Cerebellar nuclear complex (tissue), 1 donor: Measurements from ENCODE around the gene TAF11L9.
"Not testable (repeated sequence)": the region's sequence is repeated elsewhere in the genome, so short reads cannot be mapped to it uniquely, and the experiment has no call there.

Experiments used
- DNase-seq, 2 experiments: peaks; one replicate each; lab custom pipeline; 2025; lab: John Stamatoyannopoulos, UW

The TAF11L9 gene

DNA sequence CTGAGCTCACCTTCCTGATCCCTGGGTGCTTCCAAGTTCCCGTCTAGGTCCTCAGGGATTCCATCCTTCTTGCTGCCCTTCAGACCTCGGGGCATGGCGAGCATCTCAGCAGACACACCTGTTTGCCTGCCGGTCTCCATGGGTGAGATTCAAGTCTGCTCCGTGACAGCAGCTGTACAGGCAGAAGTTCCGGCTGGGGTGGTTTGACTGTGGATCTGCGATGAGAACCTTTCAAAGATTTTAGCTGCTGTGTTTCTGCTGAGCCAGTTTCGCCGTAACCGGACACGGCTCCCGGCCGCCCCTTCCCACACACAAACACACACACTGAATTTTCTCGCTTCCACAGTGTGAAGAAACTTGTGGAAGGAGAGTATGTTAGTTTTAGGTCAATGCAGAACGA, at the start of gene TAF11L9:
TSS of gene TAF11L9 (minus strand) at position 140 of the 400 bp plus-strand sequence.
- not testable (repeated sequence) for DNase-seq

DNA sequence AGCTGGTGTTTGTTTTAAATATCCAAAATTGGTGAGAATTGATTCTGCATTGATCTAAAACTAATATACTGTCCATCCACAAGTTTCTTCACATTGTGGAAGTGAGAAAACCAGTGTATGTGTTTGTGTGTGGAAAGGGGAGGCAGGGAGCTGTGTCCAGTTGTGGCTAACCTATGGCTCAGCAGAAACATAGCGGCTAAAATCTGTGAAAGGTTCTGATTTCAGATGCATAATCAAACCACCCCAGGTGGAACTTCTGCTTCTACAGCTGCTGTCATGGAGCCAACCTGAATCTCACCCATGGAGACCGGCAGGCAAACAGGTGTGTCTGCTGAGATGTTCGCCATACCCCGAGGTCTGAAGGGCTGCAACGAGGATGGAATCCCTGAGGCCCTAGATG, 40.0 kb upstream of the TAF11L9 start, which contains the start of gene TAF11L14:
TSS of gene TAF11L14 (plus strand) at position 301 of the 400 bp plus-strand sequence.
- no peak for DNase-seq

DNA sequence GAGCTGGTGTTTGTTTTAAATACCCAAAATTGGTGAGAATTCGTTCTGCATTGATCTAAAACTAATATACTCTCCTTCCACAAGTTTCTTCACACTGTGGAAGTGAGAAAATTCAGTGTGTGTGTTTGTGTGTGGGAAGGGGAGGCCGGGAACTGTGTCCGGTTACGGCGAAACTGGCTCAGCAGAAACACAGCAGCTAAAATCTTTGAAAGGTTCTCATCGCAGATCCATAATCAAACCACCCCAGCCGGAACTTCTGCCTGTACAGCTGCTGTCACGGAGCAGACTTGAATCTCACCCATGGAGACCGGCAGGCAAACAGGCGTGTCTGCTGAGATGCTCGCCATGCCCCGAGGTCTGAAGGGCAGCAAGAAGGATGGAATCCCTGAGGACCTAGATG, 37.6 kb upstream of the TAF11L9 start, which contains the start of gene TAF11L13:
TSS of gene TAF11L13 (plus strand) at position 301 of the 400 bp plus-strand sequence.
- not testable (repeated sequence) for DNase-seq

DNA sequence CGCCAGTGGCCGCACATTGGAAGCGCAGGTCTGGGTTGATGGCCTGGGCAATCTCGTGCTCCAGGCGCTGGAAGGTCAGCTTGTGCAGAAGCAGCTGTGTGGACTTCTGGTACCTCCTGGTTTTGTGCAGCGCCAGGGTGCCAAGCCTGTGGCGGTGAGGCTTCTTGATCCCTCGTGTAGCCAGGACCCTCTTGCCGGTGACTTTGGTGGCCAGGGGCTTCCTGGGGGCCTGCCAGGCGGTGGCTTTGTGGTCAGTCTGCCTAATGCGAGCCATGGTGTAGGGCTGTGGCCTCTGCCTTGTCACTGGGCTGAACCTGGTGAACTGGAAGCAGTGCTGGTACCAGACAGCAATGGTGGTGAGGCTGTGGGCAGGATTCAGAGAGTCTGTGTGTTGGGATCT, 31.5 kb upstream of the TAF11L9 start:
- no peak for DNase-seq

DNA sequence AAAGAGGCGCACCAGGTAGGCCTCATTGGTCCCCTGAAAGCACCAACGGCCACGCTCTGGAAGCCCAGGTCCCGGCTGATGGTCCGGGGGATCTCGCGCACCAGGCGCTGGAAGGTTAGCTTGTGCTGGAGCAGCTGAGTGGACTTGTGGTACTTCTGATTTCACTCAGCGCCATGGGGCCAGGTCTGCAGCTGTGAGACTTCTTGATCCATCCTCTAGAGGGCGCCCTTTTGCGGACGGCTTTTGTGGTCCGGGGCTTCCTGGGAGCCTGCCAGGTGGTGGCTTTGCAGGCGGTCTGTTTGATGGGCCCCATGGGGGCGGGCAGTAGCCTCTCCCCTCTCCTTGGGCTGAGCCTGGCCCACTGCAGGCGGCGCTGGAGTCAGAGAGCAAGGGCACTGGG, 26.4 kb upstream of the TAF11L9 start:
- no peak for DNase-seq

DNA sequence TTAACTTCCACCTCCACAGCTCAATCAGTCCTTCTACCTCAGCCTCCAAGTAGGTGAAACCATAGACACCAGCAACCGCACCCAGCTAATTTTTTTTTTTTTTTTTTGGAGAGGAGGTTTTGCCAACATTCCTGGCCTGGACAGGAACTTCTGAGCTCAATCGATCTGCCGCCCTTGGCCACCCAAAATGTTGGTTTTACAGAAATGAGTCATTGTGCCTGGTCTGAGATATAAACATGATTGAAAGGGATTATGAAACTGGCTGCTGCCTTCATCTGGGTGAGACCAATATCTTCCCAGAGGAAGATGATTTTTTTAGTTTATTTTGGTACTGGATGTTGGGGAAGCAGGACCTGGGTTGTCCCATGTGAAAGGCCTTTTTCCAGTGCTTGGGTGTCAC, 25.2 kb upstream of the TAF11L9 start:
- no peak for DNase-seq

DNA sequence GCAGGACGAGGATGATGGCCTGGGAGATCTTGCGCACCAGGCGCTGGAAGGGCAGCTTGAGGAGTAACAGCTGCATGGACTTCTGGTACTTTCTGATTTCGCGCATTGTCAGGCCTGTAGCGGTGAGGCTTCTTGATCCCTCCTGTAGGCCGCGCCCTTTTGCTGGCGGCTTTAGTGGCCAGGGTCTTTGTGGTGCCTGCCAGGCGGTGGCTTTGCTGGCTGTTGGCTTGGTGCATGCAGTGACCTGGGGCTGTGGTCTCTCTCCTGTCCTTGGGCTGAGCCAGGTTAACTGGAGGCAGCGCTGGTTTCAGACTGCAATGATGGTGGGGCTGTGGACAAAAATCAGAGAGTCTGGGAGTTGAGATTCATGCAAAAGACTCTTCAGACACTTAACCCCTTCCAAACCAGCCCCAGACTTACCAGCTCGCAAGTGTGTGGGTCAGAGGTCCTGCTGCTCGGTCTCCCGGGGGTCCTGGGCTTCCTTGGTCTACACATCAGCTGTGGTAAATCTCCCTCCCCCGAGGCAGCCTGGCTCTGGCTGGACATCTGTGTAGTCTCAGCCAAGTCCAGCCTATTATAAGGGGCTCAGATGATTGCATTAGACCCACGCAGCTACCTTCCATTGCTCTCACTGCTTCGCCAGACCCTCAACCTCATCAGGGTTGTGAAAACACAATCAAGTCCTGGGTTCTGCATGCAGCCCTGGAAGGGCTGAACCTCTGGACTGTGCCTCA, 20.8 kb upstream of the TAF11L9 start:
- no peak for DNase-seq

DNA sequence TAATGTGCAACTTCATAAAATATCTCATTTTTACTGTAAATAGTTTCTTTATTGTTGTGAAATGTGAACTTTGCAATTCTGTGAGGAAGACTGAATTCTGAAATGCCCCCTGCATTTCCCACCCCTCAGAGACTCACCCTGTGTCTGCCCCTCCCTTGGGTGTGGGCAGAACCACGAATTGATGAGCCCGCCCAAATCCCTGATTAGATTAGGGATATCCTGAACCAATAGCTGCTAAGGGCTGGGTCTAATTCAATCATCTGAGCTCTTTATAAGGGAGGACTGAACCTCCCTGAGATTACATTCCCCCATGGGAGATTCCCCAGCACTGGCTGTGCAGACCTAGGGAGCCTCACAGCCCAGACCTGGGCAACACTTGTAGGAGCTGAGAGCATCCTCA, 15.9 kb upstream of the TAF11L9 start, which contains the start of gene TAF11L12:
TSS of gene TAF11L12 (plus strand) at position 301 of the 400 bp plus-strand sequence.
- not testable (repeated sequence) for DNase-seq

DNA sequence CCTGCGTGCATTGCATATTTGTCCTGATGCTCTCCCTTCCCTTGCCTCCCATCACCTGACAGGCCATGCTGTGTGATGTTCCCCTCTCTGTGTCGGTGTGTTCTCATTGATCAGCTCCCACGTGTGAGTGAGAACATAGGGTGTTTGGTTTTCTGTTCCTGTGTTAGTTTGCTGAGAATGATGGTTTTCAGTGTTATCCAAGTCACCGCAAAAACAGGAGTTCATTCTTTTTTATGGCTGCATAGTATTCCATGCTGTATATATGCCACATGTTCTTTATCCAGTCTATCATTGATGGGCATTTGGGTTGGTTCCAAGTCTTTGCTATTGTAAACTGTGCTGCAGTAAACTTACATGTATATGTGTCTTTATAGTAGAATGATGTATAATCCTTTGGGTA, 13.3 kb upstream of the TAF11L9 start:
- not testable (repeated sequence) for DNase-seq

DNA sequence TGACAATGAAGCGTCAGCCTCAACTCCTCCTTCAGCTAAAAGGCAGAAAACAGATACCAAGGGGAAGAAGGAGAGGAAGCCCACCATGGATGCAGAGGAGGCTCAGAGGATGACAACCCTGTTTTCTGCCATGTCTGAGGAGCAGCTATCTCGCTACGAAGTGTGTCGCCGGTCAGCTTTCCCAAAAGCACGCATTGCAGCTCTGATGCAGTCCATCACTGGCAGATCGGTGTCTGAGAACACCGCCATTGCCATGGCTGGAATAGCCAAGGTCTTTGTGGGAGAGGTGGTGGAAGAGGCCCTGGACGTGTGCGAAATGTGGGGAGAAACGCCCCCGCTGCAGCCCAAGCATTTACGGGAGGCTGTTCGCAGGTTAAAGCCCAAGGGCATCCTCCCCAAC, 10.8 kb upstream of the TAF11L9 start:
- no peak for DNase-seq

DNA sequence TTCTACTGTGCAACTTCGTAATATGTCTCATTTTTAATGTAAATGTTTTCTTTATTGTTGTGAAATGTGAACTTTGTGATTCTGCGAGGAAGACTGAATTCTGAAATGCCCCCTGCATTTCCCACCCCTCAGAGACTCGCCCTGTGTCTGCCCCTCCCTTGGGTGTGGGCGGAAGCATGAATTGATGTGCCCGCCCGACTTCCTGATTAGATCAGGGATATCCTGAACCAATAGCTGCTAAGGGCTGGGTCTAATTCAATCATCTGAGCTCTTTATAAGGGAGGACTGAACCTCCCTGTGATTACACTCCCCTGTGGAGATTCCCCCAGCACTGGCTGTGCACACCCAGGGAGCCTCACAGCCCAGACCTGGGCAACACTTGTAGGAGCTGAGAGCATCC, 9.7 kb upstream of the TAF11L9 start, which contains the start of gene TAF11L11:
TSS of gene TAF11L11 (plus strand) at position 304 of the 400 bp plus-strand sequence.
- DNase-seq: not testable (repeated sequence)

DNA sequence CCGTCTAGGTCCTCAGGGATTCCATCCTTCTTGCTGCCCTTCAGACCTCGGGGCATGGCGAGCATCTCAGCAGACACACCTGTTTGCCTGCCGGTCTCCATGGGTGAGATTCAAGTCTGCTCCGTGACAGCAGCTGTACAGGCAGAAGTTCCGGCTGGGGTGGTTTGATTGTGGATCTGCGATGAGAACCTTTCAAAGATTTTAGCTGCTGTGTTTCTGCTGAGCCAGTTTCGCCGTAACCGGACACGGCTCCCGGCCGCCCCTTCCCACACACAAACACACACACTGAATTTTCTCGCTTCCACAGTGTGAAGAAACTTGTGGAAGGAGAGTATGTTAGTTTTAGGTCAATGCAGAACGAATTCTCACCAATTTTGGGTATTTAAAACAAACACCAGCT, 3.5 kb upstream of the TAF11L9 start, which contains the start of gene TAF11L10:
TSS of gene TAF11L10 (minus strand) at position 101 of the 400 bp plus-strand sequence.
- not testable (repeated sequence) for DNase-seq

DNA sequence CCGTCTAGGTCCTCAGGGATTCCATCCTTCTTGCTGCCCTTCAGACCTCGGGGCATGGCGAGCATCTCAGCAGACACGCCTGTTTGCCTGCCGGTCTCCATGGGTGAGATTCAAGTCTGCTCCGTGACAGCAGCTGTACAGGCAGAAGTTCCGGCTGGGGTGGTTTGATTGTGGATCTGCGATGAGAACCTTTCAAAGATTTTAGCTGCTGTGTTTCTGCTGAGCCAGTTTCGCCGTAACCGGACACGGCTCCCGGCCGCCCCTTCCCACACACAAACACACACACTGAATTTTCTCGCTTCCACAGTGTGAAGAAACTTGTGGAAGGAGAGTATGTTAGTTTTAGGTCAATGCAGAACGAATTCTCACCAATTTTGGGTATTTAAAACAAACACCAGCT, 3.3 kb downstream of the TAF11L9 start, which contains the start of gene TAF11L8:
TSS of gene TAF11L8 (minus strand) at position 101 of the 400 bp plus-strand sequence.
- not testable (repeated sequence) for DNase-seq

DNA sequence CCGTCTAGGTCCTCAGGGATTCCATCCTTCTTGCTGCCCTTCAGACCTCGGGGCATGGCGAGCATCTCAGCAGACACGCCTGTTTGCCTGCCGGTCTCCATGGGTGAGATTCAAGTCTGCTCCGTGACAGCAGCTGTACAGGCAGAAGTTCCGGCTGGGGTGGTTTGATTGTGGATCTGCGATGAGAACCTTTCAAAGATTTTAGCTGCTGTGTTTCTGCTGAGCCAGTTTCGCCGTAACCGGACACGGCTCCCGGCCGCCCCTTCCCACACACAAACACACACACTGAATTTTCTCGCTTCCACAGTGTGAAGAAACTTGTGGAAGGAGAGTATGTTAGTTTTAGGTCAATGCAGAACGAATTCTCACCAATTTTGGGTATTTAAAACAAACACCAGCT, 8.5 kb downstream of the TAF11L9 start, which contains the start of gene TAF11L7:
TSS of gene TAF11L7 (minus strand) at position 101 of the 400 bp plus-strand sequence.
- DNase-seq: not testable (repeated sequence)
